ENCODE results near the gene SYNPO. TPM values are rescaled to one million over a fixed set of nuclear protein-coding genes. Genes with fewer than 3 reads are reported as not detected.

SYNPO gene
- total and polyA plus RNA-seq, 5 donors from 2014 or later = 0.07 TPM; not detected in 4

- peaks cover 4 to 9% (median 6%) of the 10 kb centered on the region in 4 donors for H3K4me1 Mint-ChIP-seq
- Histone ChIP-seq H3K36me3 (ENCODE audit: control insufficient read depth, insufficient read depth, low read length) (no peaks in the 10 kb centered on the region), H3K27me3 (ENCODE audit: control insufficient read depth, insufficient read depth, low read length) (peaks cover 3% of the 10 kb centered on the region), H3K4me1 (ENCODE audit: control insufficient read depth, insufficient read depth, low read length, poor library complexity, severe bottlenecking) (peaks cover 7% of the 10 kb centered on the region), H3K4me3 (ENCODE audit: low read depth, low read length) (no peak overlapping the region), H3K27ac (ENCODE audit: insufficient read depth, low read length, poor library complexity, severe bottlenecking) (no peak overlapping the region), H3K9me3 (ENCODE audit: control insufficient read depth in 2 of 2, low read length in 2 of 2) (no peaks in the 10 kb centered on the region)
- no peaks in the 10 kb centered on the region for H3K36me3 Mint-ChIP-seq
- no peak for DNase-seq
- peak overlapping the region in 1 of 3 donors; percentile 25 for H3K27ac Mint-ChIP-seq
- peaks cover 0 to 2% (median 0%) of the 10 kb centered on the region in 7 donors for H3K9me3 Mint-ChIP-seq
- peak overlapping the region in 1 of 4 donors; percentile 10 for H3K4me3 Mint-ChIP-seq
- ATAC-seq (ENCODE audit: low read depth in 2 of 2) = no peak
- peaks cover 28% of the 10 kb centered on the region for H3K27me3 Mint-ChIP-seq
These were observed 19.8 kb downstream of the SYNPO start for GRCh38 chr5:150660108-150660831.

GRCh38 chr5:150661086-150661485 is 20.6 kb downstream of the SYNPO start, which contains the start of gene MYOZ3:
MYOZ3 (plus strand) TSS chr5:150661251; CDS start chr5:150662942, 1,691 bp downstream.
- Mint-ChIP-seq H3K36me3 (no peaks in the 10 kb centered on the region), H3K27me3 (peaks cover 24% of the 10 kb centered on the region), H3K4me3 (peak within 1 kb of the TSS in 1 of 4 donors; percentile 28), H3K9me3 (peaks cover 0 to 2% (median 0%) of the 10 kb centered on the region in 7 donors), H3K27ac (peak within 1 kb of the TSS in 2 of 3 donors; percentile 25 to 70), H3K4me1 (peaks cover under 1 to 6% (median 5%) of the 10 kb centered on the region in 4 donors)
- Histone ChIP-seq H3K4me3 (ENCODE audit: low read depth, low read length) (no peak within 1 kb of the TSS), H3K27me3 (ENCODE audit: control insufficient read depth, insufficient read depth, low read length) (peaks cover 3% of the 10 kb centered on the region), H3K27ac (ENCODE audit: insufficient read depth, low read length, poor library complexity, severe bottlenecking) (no peak within 1 kb of the TSS), H3K9me3 (ENCODE audit: control insufficient read depth in 2 of 2, low read length in 2 of 2) (no peaks in the 10 kb centered on the region), H3K4me1 (ENCODE audit: control insufficient read depth, insufficient read depth, low read length, poor library complexity, severe bottlenecking) (peaks cover 5% of the 10 kb centered on the region), H3K36me3 (ENCODE audit: control insufficient read depth, insufficient read depth, low read length) (no peaks in the 10 kb centered on the region)
- ATAC-seq (ENCODE audit: low read depth in 2 of 2) (no peak), DNase-seq (no peak)

GRCh38 chr5:150661821-150662596 is 21.5 kb downstream of the SYNPO start:
- DNase-seq (no peak), ATAC-seq (ENCODE audit: low read depth in 2 of 2) (no peak)
- Mint-ChIP-seq H3K27ac (peak overlapping the region in 1 of 3 donors; percentile 70), H3K36me3 (no peaks in the 10 kb centered on the region), H3K4me3 (no peak overlapping the region), H3K9me3 (peaks cover 0 to 2% (median 0%) of the 10 kb centered on the region in 7 donors), H3K4me1 (peaks cover 0 to 6% (median 5%) of the 10 kb centered on the region in 4 donors), H3K27me3 (peaks cover 24% of the 10 kb centered on the region)
- Histone ChIP-seq H3K27ac (ENCODE audit: insufficient read depth, low read length, poor library complexity, severe bottlenecking) (no peak overlapping the region), H3K9me3 (ENCODE audit: control insufficient read depth in 2 of 2, low read length in 2 of 2) (no peaks in the 10 kb centered on the region), H3K36me3 (ENCODE audit: control insufficient read depth, insufficient read depth, low read length) (no peaks in the 10 kb centered on the region), H3K27me3 (ENCODE audit: control insufficient read depth, insufficient read depth, low read length) (peaks cover 3% of the 10 kb centered on the region), H3K4me1 (ENCODE audit: control insufficient read depth, insufficient read depth, low read length, poor library complexity, severe bottlenecking) (peaks cover under 1% of the 10 kb centered on the region), H3K4me3 (ENCODE audit: low read depth, low read length) (no peak overlapping the region)

GRCh38 chr5:150662731-150663516 is 22.5 kb downstream of the SYNPO start:
- no peaks in the 10 kb centered on the region for H3K9me3 Mint-ChIP-seq
- no peak for DNase-seq

GRCh38 chr5:150663936-150664335 is 23.5 kb downstream of the SYNPO start:
- Mint-ChIP-seq H3K27ac (no peak overlapping the region), H3K36me3 (no peaks in the 10 kb centered on the region), H3K27me3 (peaks cover 19% of the 10 kb centered on the region), H3K4me3 (peak overlapping the region in 1 of 4 donors; percentile 39), H3K9me3 (no peaks in the 10 kb centered on the region), H3K4me1 (no peaks in the 10 kb centered on the region)
- Histone ChIP-seq H3K27ac (ENCODE audit: insufficient read depth, low read length, poor library complexity, severe bottlenecking) (no peak overlapping the region), H3K9me3 (ENCODE audit: control insufficient read depth in 2 of 2, low read length in 2 of 2) (no peaks in the 10 kb centered on the region), H3K4me1 (ENCODE audit: control insufficient read depth, insufficient read depth, low read length, poor library complexity, severe bottlenecking) (no peaks in the 10 kb centered on the region), H3K4me3 (ENCODE audit: low read depth, low read length) (no peak overlapping the region), H3K27me3 (ENCODE audit: control insufficient read depth, insufficient read depth, low read length) (peaks cover 6% of the 10 kb centered on the region), H3K36me3 (ENCODE audit: control insufficient read depth, insufficient read depth, low read length) (no peaks in the 10 kb centered on the region)
- DNase-seq = no peak
- no peak for ATAC-seq (ENCODE audit: low read depth in 2 of 2)

More at GRCh38 chr5:150662731-150663516, 22.5 kb downstream of the SYNPO start:
- no peaks in the 10 kb centered on the region for H3K36me3 Mint-ChIP-seq
- H3K27ac Mint-ChIP-seq = no peak overlapping the region
- H3K9me3 ChIP-seq (ENCODE audit: control insufficient read depth in 2 of 2, low read length in 2 of 2) = no peaks in the 10 kb centered on the region
- no peaks in the 10 kb centered on the region for H3K4me1 Mint-ChIP-seq
- H3K36me3 ChIP-seq (ENCODE audit: control insufficient read depth, insufficient read depth, low read length) = no peaks in the 10 kb centered on the region
- H3K4me3 ChIP-seq (ENCODE audit: low read depth, low read length) = no peak overlapping the region
- no peak for ATAC-seq (ENCODE audit: low read depth in 2 of 2)
- peaks cover 6% of the 10 kb centered on the region for H3K27me3 ChIP-seq (ENCODE audit: control insufficient read depth, insufficient read depth, low read length)
- H3K4me3 Mint-ChIP-seq = no peak overlapping the region
- H3K4me1 ChIP-seq (ENCODE audit: control insufficient read depth, insufficient read depth, low read length, poor library complexity, severe bottlenecking) = no peaks in the 10 kb centered on the region
- no peak overlapping the region for H3K27ac ChIP-seq (ENCODE audit: insufficient read depth, low read length, poor library complexity, severe bottlenecking)
- peaks cover 20% of the 10 kb centered on the region for H3K27me3 Mint-ChIP-seq

- ATAC-seq (ENCODE audit: low read depth in 2 of 2) (no peak), DNase-seq (no peak)
- H3K9me3 Mint-ChIP-seq = no peaks in the 10 kb centered on the region
- no peaks in the 10 kb centered on the region for H3K4me1 ChIP-seq (ENCODE audit: control insufficient read depth, insufficient read depth, low read length, poor library complexity, severe bottlenecking)
- no peaks in the 10 kb centered on the region for H3K9me3 ChIP-seq (ENCODE audit: control insufficient read depth in 2 of 2, low read length in 2 of 2)
- H3K36me3 ChIP-seq (ENCODE audit: control insufficient read depth, insufficient read depth, low read length) = no peaks in the 10 kb centered on the region
- H3K4me3 Mint-ChIP-seq = no peak overlapping the region
- peaks cover 8% of the 10 kb centered on the region for H3K27me3 ChIP-seq (ENCODE audit: control insufficient read depth, insufficient read depth, low read length)
- peaks cover 0 to 2% (median 0%) of the 10 kb centered on the region in 4 donors for H3K4me1 Mint-ChIP-seq
- H3K27me3 Mint-ChIP-seq = peaks cover 23% of the 10 kb centered on the region
- H3K4me3 ChIP-seq (ENCODE audit: low read depth, low read length) = no peak overlapping the region
- no peak overlapping the region for H3K27ac ChIP-seq (ENCODE audit: insufficient read depth, low read length, poor library complexity, severe bottlenecking)
- H3K27ac Mint-ChIP-seq = no peak overlapping the region
- H3K36me3 Mint-ChIP-seq = no peaks in the 10 kb centered on the region
These were observed 24.6 kb downstream of the SYNPO start for GRCh38 chr5:150665044-150665443.

GRCh38 chr5:150670275-150670947 is 30.0 kb downstream of the SYNPO start:
- Mint-ChIP-seq H3K36me3 (no peaks in the 10 kb centered on the region), H3K9me3 (no peaks in the 10 kb centered on the region), H3K27ac (no peak overlapping the region), H3K4me1 (peaks cover 0 to 16% (median 5%) of the 10 kb centered on the region in 4 donors), H3K27me3 (peaks cover 42% of the 10 kb centered on the region), H3K4me3 (peak overlapping the region in 3 of 4 donors; percentile 18 to 71 (median 57))
- Histone ChIP-seq H3K27ac (ENCODE audit: insufficient read depth, low read length, poor library complexity, severe bottlenecking) (no peak overlapping the region), H3K36me3 (ENCODE audit: control insufficient read depth, insufficient read depth, low read length) (no peaks in the 10 kb centered on the region), H3K27me3 (ENCODE audit: control insufficient read depth, insufficient read depth, low read length) (peaks cover 18% of the 10 kb centered on the region), H3K4me1 (ENCODE audit: control insufficient read depth, insufficient read depth, low read length, poor library complexity, severe bottlenecking) (peaks cover 16% of the 10 kb centered on the region), H3K4me3 (ENCODE audit: low read depth, low read length) (no peak overlapping the region), H3K9me3 (ENCODE audit: control insufficient read depth in 2 of 2, low read length in 2 of 2) (no peaks in the 10 kb centered on the region)
- DNase-seq = no peak
- no peak for ATAC-seq (ENCODE audit: low read depth in 2 of 2)

Measured in CD4-positive, CD25-positive, alpha-beta regulatory T cell (primary cell).